B cell (primary cell): ENCODE results near the gene TET1. TPM values are rescaled to one million over a fixed set of nuclear protein-coding genes. Genes with fewer than 3 reads are reported as not detected.

Experiments
- ATAC-seq: fragments of 200-7000 bp; cut with Tn5 transposase; one replicate; pipeline ENCODE4 v1.10.0; 2021; ENCODE audit warnings: low read depth, mild to moderate bottlenecking, moderate number of reproducible peaks, moderate library complexity
- CTCF ChIA-PET: fragments of 350-600 bp; sonication (Branson Sonifier 250); formaldehyde crosslinking; loops from one replicate; lab custom pipeline; 2021; ENCODE audit warnings: antibody characterized with exemption, inconsistent platforms; lab: Charles Lee
- POLR2A ChIA-PET: fragments of 350-600 bp; sonication (Branson Sonifier 250); formaldehyde crosslinking; loops from one replicate; lab custom pipeline; 2021; ENCODE audit warnings: antibody characterized with exemption; lab: Charles Lee
- DNase-seq: peaks from one replicate; pipeline ENCODE4 v3.0.0; 2013
- H2AFZ ChIP-seq: 2 replicates; pipeline ENCODE4 v1.6.1; 2012; ENCODE audit warnings: mild to moderate bottlenecking, low read depth, low read length; ENCODE audit not compliant: insufficient read depth, poor library complexity, severe bottlenecking
- H3K27ac ChIP-seq, 2 donors: 1 replicate in 1 of 2; 2 replicates in 1 of 2; pipeline ENCODE4 v1.5.1; 2012 to 2013; ENCODE audit warnings: low read length in 2 of 2, mild to moderate bottlenecking in 2 of 2, moderate library complexity in 1 of 2
- H3K27me3 ChIP-seq, 4 experiments: fragments of 200-600 bp in 1 of 4; sonication (generic) in 1 of 4; replicated peaks in 1 of 4; 1 replicate in 2 of 4; 2 replicates in 2 of 4; pipeline versions ENCODE4 v1.6.1 to v1.7.0; 2013 to 2016; ENCODE audit warnings: low read length in 3 of 4, mild to moderate bottlenecking in 2 of 4, mixed read lengths in 1 of 4, moderate library complexity in 1 of 4; ENCODE audit not compliant: insufficient read depth in 4 of 4, control insufficient read depth in 3 of 4; ENCODE audit errors: control extremely low read depth in 1 of 4
- H3K36me3 ChIP-seq, 2 experiments: replicated peaks in 1 of 2; 1 replicate in 1 of 2; 2 replicates in 1 of 2; pipeline versions ENCODE4 v1.6.1 to v1.7.1; 2013; ENCODE audit warnings: low read length in 1 of 2; ENCODE audit not compliant: insufficient read depth in 2 of 2, control insufficient read depth in 1 of 2; ENCODE audit errors: control extremely low read depth in 1 of 2, extremely low read depth in 1 of 2
- H3K4me1 ChIP-seq, 2 donors: fragments of 200-600 bp in 1 of 2; sonication (generic) in 1 of 2; 1 replicate in 1 of 2; 2 replicates in 1 of 2; pipeline versions ENCODE4 v1.5.1 to v1.6.1; 2013 to 2017; ENCODE audit warnings: low read length in 2 of 2; ENCODE audit not compliant: control insufficient read depth in 2 of 2, insufficient read depth in 2 of 2
- H3K4me2 ChIP-seq: replicated peaks from 2 replicates; pipeline ENCODE3; 2012; ENCODE audit warnings: mild to moderate bottlenecking, low read depth, low read length; ENCODE audit not compliant: poor library complexity, severe bottlenecking
- H3K4me3 ChIP-seq, 5 experiments: fragments of 200-600 bp in 1 of 5; sonication (generic) in 1 of 5; 1 replicate in 3 of 5; 2 replicates in 2 of 5; pipeline versions ENCODE4 v1.5.1 to v1.7.0; 2011 to 2016; ENCODE audit warnings: low read length in 4 of 5, mild to moderate bottlenecking in 4 of 5, low read depth in 2 of 5, control low read depth in 1 of 5, moderate library complexity in 1 of 5; ENCODE audit not compliant: insufficient read depth in 1 of 5; ENCODE audit errors: control extremely low read depth in 1 of 5, extremely low read depth in 1 of 5
- H3K79me2 ChIP-seq: fragments of 200-600 bp; sonication (generic); one replicate; pipeline ENCODE4 v1.6.0; 2016; ENCODE audit warnings: low read length; ENCODE audit not compliant: control insufficient read depth, insufficient read depth
- H3K9ac ChIP-seq: fragments of 200-600 bp; sonication (generic); 2 replicates; pipeline ENCODE4 v1.6.1; 2017; ENCODE audit warnings: mild to moderate bottlenecking, low read length, moderate library complexity
- H3K9me3 ChIP-seq, 3 donors: one replicate each; pipeline versions ENCODE4 v1.6.1 to v1.7.1; 2013; ENCODE audit warnings: low read length in 2 of 3; ENCODE audit not compliant: control insufficient read depth in 2 of 3, insufficient read depth in 1 of 3; ENCODE audit errors: control extremely low read depth in 1 of 3
- H4K20me1 ChIP-seq: 2 replicates; pipeline ENCODE4 v1.6.0; 2012; ENCODE audit warnings: mild to moderate bottlenecking, low read length; ENCODE audit not compliant: insufficient read depth, control insufficient read depth, poor library complexity, severe bottlenecking
- H3K27ac Mint-ChIP-seq: one replicate; pipeline ENCODE4 v1.8.0; 2021; ENCODE audit warnings: mixed read lengths
- H3K27me3 Mint-ChIP-seq: one replicate; pipeline ENCODE4 v1.8.0; 2021; ENCODE audit warnings: mixed read lengths
- H3K4me1 Mint-ChIP-seq: one replicate; pipeline ENCODE4 v1.8.0; 2021; ENCODE audit warnings: mixed read lengths
- H3K4me3 Mint-ChIP-seq: one replicate; pipeline ENCODE4 v1.8.0; 2021; ENCODE audit warnings: mixed read lengths
- H3K9me3 Mint-ChIP-seq: one replicate; pipeline ENCODE4 v1.8.0; 2022; ENCODE audit warnings: mixed read lengths; ENCODE audit not compliant: insufficient read depth
- EZH2 ChIP-seq: IDR thresholded peaks from 2 replicates; pipeline ENCODE4 v1.6.1; 2012; ENCODE audit warnings: borderline replicate concordance, low read depth, mild to moderate bottlenecking, moderate library complexity, low read length; ENCODE audit not compliant: insufficient read depth, poor library complexity, severe bottlenecking
- WGBS: methylation state at CpG from one replicate; pipeline ENCODE4 v1.1.5; 2013; ENCODE audit warnings: missing lambda C conversion rate; ENCODE audit not compliant: insufficient coverage; 5-methylcytosine and 5-hydroxymethylcytosine counted together
- intact Hi-C: fragments of 100-400 bp; cut with micrococcal nuclease; formaldehyde crosslinking; loops from one replicate; pipeline ENCODE4 v1.10.0; 2022
- polyA plus RNA-seq: library from polyadenylated mRNA; depleted of rRNA; stranded (reverse); fragments of >200 nt; gene quantifications from 2 replicates; pipeline ENCODE4 v1.2.3, GENCODE V29; 2012
- total RNA-seq, 2 donors: library from RNA; stranded (reverse); fragments of 120-200 nt in 1 of 2; gene quantifications; 1 replicate in 1 of 2; 2 replicates in 1 of 2; pipeline versions ENCODE4 v1.2.3 to v1.2.4, GENCODE V29; 2013 to 2022
- TF ChIP-seq, protein P1 (sequence below): fragments of 200-600 bp; IDR thresholded peaks from one replicate; pipeline ENCODE4 v1.8.0; 2022; ENCODE audit warnings: antibody characterized with exemption, mild to moderate bottlenecking

TET1 gene
- total and polyA plus RNA-seq, 2 donors (not counting 1 experiment from before 2014, with no cell fraction given): 0.30 to 1.4 TPM

DNA sequence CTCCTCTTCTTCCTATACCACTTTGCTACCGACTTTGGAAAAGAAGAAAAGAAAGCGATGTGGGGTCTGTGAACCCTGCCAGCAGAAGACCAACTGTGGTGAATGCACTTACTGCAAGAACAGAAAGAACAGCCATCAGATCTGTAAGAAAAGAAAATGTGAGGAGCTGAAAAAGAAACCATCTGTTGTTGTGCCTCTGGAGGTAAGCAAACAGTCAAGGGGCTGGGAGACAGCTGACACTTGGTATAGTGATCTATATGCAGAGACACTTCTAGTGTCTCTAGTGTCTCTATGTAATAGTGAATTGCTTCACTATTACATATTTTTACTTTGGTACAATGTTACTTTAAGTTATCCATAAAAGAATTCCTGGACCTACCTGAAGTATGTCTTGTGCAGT, 13.9 kb downstream of the TET1 start:
- WGBS: no CpG with 5 or more reads among the region's 2 CpGs
- POLR2A ChIA-PET: no interaction called here
- Histone ChIP-seq H2AFZ (no peak overlapping the region), H3K4me2 (no peak overlapping the region), H3K36me3 (no peaks in the 10 kb centered on the region), H3K27me3 (peaks cover 0 to 8% (median 2%) of the 10 kb centered on the region in 4 experiments), H3K9me3 (no peaks in the 10 kb centered on the region), H3K79me2 (no peaks in the 10 kb centered on the region), H4K20me1 (no peaks in the 10 kb centered on the region), H3K4me1 (no peaks in the 10 kb centered on the region), H3K9ac (no peak overlapping the region), H3K27ac (no peak overlapping the region), H3K4me3 (no peak overlapping the region)
- CTCF ChIA-PET: no interaction called here
- peaks cover 10% of the 10 kb centered on the region for H3K27me3 Mint-ChIP-seq
- no peak overlapping the region for H3K4me3 Mint-ChIP-seq
- intact Hi-C loops: no loop called here
- no peaks in the 10 kb centered on the region for H3K4me1 Mint-ChIP-seq
- H3K9me3 Mint-ChIP-seq: no peaks in the 10 kb centered on the region
- no peak overlapping the region for H3K27ac Mint-ChIP-seq
- DNase-seq: no peak
- TF ChIP-seq, protein P1, sequence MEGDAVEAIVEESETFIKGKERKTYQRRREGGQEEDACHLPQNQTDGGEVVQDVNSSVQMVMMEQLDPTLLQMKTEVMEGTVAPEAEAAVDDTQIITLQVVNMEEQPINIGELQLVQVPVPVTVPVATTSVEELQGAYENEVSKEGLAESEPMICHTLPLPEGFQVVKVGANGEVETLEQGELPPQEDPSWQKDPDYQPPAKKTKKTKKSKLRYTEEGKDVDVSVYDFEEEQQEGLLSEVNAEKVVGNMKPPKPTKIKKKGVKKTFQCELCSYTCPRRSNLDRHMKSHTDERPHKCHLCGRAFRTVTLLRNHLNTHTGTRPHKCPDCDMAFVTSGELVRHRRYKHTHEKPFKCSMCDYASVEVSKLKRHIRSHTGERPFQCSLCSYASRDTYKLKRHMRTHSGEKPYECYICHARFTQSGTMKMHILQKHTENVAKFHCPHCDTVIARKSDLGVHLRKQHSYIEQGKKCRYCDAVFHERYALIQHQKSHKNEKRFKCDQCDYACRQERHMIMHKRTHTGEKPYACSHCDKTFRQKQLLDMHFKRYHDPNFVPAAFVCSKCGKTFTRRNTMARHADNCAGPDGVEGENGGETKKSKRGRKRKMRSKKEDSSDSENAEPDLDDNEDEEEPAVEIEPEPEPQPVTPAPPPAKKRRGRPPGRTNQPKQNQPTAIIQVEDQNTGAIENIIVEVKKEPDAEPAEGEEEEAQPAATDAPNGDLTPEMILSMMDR: no peak
- no peak for TF ChIP-seq EZH2
- ATAC-seq: no peak

DNA sequence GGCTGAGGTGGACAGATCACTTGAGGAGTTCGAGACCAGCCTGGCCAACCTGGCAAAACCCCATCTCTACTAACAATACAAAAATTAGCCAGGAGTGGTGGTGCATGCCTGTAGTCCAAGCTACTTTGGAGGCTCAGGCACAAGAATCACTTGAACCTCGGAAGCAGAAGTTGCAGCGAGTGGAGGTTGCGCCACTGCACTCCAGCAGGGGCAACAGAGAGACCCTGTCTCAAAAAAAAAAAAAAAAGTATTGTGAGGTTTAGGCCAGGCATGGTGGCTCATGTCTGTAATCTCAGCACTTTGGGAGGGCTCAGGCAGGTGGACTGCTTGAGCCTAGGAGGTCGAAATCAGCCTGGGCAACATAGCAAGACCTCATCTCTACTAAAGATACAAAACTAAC, 16.0 kb downstream of the TET1 start:
- WGBS: 71% methylated on average over 2 of the region's 5 CpGs
- DNase-seq: no peak
- H3K27ac Mint-ChIP-seq: no peak overlapping the region
- ATAC-seq: no peak
- no peaks in the 10 kb centered on the region for H3K79me2 ChIP-seq
- peaks cover 10% of the 10 kb centered on the region for H3K27me3 Mint-ChIP-seq
- no peaks in the 10 kb centered on the region for H3K4me1 ChIP-seq
- H3K4me3 Mint-ChIP-seq: no peak overlapping the region
- no peak overlapping the region for H3K4me3 ChIP-seq
- TF ChIP-seq EZH2: no peak
- TF ChIP-seq, protein P1: no peak
- H3K27me3 ChIP-seq: peaks cover 0 to 8% (median 2%) of the 10 kb centered on the region in 4 experiments
- H3K9ac ChIP-seq: no peak overlapping the region
- no peak overlapping the region for H2AFZ ChIP-seq
- H3K36me3 ChIP-seq: no peaks in the 10 kb centered on the region
- no peaks in the 10 kb centered on the region for H3K4me1 Mint-ChIP-seq
- intact Hi-C loops: no loop called here
- H3K27ac ChIP-seq: no peak overlapping the region
- H3K9me3 ChIP-seq: no peaks in the 10 kb centered on the region
- ChIA-PET CTCF (interaction anchor here (0.7 kb wide), 2 partner anchors 38 to 409 kb away, joined by 3 read pairs; no protein-coding TSS in a partner anchor), POLR2A (no interaction called here)
- H4K20me1 ChIP-seq: no peaks in the 10 kb centered on the region
- no peak overlapping the region for H3K4me2 ChIP-seq
- H3K9me3 Mint-ChIP-seq: no peaks in the 10 kb centered on the region
